ENCODE measurements around the gene CTU2. TPM values are rescaled to one million over a fixed set of nuclear protein-coding genes. Genes with fewer than 3 reads are reported as not detected.

The CTU2 gene
- total and polyA plus RNA-seq, 10 of the 15 experiments (the other 5 are each of a cell fraction or from before 2014, with no cell fraction given), result 0.32 to 44.5 (median 18.2) TPM

DNA sequence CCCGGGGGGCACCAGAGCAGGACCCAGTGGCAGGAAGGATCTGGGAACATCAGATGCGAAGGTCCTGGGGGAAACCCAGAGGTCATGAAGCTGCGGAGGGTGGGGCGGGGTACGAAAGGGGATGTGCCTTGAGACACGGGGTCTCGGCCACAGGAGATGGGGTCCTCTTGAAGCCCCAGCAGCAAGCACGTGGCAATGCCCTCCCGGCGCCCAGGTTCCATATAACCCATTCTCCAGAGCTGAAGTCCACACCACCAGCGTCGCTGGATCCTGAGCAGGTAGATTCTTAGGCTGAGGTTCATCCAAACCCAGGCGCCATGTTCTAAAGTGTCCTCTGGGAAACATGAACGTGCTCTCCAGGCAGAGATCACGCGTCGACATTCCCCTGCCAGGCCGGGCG lies 57.8 kb downstream of the CTU2 start:
- Histone ChIP-seq H2AFZ (ENCODE audit: control insufficient read depth, low read depth, low read length) (no peak overlapping the region), H4K20me1 (ENCODE audit: control insufficient read depth, insufficient read depth) (no peaks in the 10 kb centered on the region; the same call in none of the 2 replicates), H3K27ac (ENCODE audit: control insufficient read depth, insufficient read depth) (no peak overlapping the region), H3K4me1 (ENCODE audit: control insufficient read depth, insufficient read depth, low read length) (peaks cover 11% of the 10 kb centered on the region), H3K79me2 (ENCODE audit: control insufficient read depth, insufficient read depth, low read length) (peaks cover 31% of the 10 kb centered on the region), H3K9me3 (replicated peaks; ENCODE audit: control insufficient read depth, insufficient read depth, low read length) (no peaks in the 10 kb centered on the region), H3K36me3 (ENCODE audit: control insufficient read depth in 2 of 2, insufficient read depth in 2 of 2, low read length in 1 of 2) (peaks cover 3 to 6% of the 10 kb centered on the region in 2 experiments; a peak in 3 of 4 replicates), H3K9ac (ENCODE audit: control insufficient read depth, insufficient read depth, low read length) (no peak overlapping the region), H3K4me3 (no peak overlapping the region), H3K4me2 (ENCODE audit: control insufficient read depth, insufficient read depth) (no peak overlapping the region), H3K27me3 (replicated peaks in 1 of 2; ENCODE audit: control insufficient read depth in 2 of 2, insufficient read depth in 2 of 2, low read length in 1 of 2) (no peaks in the 10 kb centered on the region)
- BruUV-seq (replicated peaks), result no TSS peak
- intact Hi-C loops (cut with micrococcal nuclease; ENCODE audit: unreplicated experiment), result no loop called here
- no peak for FAIRE-seq
- DNase-seq (ENCODE audit: low read depth, low spot score), result no peak
- ATAC-seq, result no peak
- WGBS (ENCODE audit: insufficient coverage, insufficient replicate concordance, low lambda C conversion rate, missing lambda C conversion rate), result 91% methylated on average over 14 of the region's 19 CpGs
- in situ Hi-C loops (cut with MboI), result no loop called here
- ChIA-PET CTCF (interaction anchor here (1.4 kb wide), 1 partner anchor 27 kb away, joined by 4 read pairs; no protein-coding TSS in a partner anchor), RAD21 (ENCODE audit: unreplicated experiment) (no interaction called here), POLR2A (no interaction called here), SMC1A (ENCODE audit: uncharacterized antibody, unreplicated experiment) (no interaction called here)
- TF ChIP-seq POLR2AphosphoS5 (IDR thresholded peaks at IDR 0.05; ENCODE audit: low read length) (no peak), EED (IDR thresholded peaks at IDR 0.05; ENCODE audit: low read depth) (no peak), MEF2A (IDR thresholded peaks at IDR 0.05; ENCODE audit: insufficient read depth, low read depth, low read length) (no peak), CBX5 (IDR thresholded peaks at IDR 0.05; ENCODE audit: low read depth) (no peak), CHD4 (IDR thresholded peaks at IDR 0.05) (no peak), DPF2 (IDR thresholded peaks at IDR 0.05) (no peak), RAD51 (IDR thresholded peaks at IDR 0.05) (no peak)
- TF ChIP-seq, protein P1, sequence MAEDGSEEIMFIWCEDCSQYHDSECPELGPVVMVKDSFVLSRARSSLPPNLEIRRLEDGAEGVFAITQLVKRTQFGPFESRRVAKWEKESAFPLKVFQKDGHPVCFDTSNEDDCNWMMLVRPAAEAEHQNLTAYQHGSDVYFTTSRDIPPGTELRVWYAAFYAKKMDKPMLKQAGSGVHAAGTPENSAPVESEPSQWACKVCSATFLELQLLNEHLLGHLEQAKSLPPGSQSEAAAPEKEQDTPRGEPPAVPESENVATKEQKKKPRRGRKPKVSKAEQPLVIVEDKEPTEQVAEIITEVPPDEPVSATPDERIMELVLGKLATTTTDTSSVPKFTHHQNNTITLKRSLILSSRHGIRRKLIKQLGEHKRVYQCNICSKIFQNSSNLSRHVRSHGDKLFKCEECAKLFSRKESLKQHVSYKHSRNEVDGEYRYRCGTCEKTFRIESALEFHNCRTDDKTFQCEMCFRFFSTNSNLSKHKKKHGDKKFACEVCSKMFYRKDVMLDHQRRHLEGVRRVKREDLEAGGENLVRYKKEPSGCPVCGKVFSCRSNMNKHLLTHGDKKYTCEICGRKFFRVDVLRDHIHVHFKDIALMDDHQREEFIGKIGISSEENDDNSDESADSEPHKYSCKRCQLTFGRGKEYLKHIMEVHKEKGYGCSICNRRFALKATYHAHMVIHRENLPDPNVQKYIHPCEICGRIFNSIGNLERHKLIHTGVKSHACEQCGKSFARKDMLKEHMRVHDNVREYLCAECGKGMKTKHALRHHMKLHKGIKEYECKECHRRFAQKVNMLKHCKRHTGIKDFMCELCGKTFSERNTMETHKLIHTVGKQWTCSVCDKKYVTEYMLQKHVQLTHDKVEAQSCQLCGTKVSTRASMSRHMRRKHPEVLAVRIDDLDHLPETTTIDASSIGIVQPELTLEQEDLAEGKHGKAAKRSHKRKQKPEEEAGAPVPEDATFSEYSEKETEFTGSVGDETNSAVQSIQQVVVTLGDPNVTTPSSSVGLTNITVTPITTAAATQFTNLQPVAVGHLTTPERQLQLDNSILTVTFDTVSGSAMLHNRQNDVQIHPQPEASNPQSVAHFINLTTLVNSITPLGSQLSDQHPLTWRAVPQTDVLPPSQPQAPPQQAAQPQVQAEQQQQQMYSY (CRISPR knock-in tag; IDR thresholded peaks at IDR 0.05), result no peak
- TF ChIP-seq, protein P2, sequence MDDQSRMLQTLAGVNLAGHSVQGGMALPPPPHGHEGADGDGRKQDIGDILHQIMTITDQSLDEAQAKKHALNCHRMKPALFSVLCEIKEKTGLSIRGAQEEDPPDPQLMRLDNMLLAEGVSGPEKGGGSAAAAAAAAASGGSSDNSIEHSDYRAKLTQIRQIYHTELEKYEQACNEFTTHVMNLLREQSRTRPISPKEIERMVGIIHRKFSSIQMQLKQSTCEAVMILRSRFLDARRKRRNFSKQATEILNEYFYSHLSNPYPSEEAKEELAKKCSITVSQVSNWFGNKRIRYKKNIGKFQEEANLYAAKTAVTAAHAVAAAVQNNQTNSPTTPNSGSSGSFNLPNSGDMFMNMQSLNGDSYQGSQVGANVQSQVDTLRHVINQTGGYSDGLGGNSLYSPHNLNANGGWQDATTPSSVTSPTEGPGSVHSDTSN (IDR thresholded peaks at IDR 0.05; ENCODE audit: insufficient replicate concordance, low read depth, low read length), result no peak
- TF ChIP-seq, protein P3, sequence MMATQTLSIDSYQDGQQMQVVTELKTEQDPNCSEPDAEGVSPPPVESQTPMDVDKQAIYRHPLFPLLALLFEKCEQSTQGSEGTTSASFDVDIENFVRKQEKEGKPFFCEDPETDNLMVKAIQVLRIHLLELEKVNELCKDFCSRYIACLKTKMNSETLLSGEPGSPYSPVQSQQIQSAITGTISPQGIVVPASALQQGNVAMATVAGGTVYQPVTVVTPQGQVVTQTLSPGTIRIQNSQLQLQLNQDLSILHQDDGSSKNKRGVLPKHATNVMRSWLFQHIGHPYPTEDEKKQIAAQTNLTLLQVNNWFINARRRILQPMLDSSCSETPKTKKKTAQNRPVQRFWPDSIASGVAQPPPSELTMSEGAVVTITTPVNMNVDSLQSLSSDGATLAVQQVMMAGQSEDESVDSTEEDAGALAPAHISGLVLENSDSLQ (IDR thresholded peaks at IDR 0.05), result no peak
- TF ChIP-seq, protein P4, sequence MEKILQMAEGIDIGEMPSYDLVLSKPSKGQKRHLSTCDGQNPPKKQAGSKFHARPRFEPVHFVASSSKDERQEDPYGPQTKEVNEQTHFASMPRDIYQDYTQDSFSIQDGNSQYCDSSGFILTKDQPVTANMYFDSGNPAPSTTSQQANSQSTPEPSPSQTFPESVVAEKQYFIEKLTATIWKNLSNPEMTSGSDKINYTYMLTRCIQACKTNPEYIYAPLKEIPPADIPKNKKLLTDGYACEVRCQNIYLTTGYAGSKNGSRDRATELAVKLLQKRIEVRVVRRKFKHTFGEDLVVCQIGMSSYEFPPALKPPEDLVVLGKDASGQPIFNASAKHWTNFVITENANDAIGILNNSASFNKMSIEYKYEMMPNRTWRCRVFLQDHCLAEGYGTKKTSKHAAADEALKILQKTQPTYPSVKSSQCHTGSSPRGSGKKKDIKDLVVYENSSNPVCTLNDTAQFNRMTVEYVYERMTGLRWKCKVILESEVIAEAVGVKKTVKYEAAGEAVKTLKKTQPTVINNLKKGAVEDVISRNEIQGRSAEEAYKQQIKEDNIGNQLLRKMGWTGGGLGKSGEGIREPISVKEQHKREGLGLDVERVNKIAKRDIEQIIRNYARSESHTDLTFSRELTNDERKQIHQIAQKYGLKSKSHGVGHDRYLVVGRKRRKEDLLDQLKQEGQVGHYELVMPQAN (conservative IDR thresholded peaks at IDR 0.05), result no peak
- TF ChIP-seq, protein P5, sequence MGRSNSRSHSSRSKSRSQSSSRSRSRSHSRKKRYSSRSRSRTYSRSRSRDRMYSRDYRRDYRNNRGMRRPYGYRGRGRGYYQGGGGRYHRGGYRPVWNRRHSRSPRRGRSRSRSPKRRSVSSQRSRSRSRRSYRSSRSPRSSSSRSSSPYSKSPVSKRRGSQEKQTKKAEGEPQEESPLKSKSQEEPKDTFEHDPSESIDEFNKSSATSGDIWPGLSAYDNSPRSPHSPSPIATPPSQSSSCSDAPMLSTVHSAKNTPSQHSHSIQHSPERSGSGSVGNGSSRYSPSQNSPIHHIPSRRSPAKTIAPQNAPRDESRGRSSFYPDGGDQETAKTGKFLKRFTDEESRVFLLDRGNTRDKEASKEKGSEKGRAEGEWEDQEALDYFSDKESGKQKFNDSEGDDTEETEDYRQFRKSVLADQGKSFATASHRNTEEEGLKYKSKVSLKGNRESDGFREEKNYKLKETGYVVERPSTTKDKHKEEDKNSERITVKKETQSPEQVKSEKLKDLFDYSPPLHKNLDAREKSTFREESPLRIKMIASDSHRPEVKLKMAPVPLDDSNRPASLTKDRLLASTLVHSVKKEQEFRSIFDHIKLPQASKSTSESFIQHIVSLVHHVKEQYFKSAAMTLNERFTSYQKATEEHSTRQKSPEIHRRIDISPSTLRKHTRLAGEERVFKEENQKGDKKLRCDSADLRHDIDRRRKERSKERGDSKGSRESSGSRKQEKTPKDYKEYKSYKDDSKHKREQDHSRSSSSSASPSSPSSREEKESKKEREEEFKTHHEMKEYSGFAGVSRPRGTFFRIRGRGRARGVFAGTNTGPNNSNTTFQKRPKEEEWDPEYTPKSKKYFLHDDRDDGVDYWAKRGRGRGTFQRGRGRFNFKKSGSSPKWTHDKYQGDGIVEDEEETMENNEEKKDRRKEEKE (IDR thresholded peaks at IDR 0.05), result no peak

All from GM12878 (cell line).